GM19463 (cell line): ENCODE measurements around the gene SOD3.

Source experiments
- ATAC-seq: cut with Tn5 transposase; IDR thresholded peaks from one replicate; pipeline ENCODE4 v1.9.1; 2021; ENCODE audit warnings: mild to moderate bottlenecking, moderate library complexity; ENCODE audit not compliant: unreplicated experiment

SOD3 gene

DNA sequence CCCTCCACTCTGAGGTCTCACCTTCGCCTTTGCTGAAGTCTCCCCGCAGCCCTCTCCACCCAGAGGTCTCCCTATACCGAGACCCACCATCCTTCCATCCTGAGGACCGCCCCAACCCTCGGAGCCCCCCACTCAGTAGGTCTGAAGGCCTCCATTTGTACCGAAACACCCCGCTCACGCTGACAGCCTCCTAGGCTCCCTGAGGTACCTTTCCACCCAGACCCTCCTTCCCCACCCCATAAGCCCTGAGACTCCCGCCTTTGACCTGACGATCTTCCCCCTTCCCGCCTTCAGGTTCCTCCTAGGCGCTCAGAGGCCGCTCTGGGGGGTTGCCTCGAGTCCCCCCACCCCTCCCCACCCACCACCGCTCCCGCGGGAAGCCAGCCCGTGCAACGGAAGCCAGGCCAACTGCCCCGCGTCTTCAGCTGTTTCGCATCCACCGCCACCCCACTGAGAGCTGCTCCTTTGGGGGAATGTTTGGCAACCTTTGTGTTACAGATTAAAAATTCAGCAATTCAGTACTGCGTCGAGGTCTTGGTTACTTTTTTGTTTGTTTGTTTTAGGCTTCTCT lies 5.0 kb downstream of the SOD3 start:
- no peak for ATAC-seq

DNA sequence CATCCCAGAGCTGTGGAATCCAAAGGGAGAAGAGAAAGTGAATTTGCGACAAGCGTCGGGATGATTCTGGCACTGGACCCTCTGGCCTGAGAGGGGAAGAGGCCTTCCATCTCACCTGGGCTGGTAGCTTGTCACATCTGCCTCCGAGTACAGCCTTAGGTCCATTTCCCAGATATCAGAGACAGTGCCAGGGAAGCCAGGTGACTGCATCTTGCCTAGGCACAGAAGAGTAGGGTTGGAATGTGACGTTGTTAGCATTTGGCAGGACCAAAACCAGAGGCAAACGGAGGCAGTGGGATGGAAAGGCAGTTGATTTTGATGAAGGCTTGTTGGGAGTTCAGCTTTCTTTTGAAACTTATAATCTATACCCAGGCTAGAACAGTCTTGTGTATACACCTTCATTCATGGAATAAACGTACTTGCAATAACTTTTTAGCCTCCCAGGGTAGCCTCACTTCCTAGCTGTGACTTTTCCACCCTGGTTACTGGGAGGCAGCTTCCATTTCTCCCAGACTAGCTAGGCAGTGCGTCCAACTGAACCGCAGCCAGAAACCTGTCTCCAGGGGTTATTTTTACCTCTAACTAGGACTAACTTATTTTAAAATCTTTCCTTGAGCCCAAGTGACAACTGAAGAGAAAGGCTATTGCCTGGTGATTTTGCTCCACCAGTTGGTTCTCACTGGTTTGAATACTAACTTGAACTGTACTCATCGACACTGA lies 5.9 kb downstream of the SOD3 start:
- ATAC-seq = no peak

DNA sequence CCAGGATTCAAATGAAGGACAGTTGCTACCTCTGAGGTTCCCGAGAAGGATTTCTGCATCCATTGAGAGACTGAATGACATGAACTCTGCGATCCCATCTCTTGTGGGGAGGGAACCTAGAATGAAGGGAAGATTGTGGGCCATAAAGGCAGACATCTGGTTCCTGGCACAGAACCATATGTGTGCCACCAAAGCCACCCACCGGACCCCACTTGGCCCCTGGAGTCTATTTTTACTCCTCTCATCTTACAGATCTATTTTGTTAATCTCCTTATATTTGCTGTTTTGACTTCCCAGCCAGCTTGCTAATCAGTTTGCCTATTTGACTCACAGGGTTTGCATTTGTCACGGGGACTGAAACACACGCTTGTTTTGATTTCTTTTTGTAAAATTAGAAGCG lies 7.3 kb downstream of the SOD3 start:
- ATAC-seq = no peak

DNA sequence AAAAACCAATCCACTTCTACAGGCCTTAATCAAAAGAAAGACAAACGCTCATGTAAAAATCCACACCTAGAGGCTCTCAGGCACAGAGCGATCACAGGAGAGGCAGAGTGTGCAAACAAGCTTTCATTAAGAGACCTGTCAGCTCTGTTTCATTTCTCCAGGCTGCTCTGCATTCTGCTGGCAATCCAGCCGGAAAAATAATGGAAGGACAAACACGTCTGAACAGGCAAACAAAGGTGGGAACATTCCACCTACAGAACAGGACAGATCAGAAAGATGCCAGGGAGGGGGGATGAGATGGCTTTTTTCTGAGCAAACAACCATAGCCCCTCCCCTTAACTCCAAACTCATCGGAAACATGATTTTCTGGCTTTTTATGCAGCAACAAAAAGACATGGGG lies 9.7 kb downstream of the SOD3 start:
- ATAC-seq = no peak

DNA sequence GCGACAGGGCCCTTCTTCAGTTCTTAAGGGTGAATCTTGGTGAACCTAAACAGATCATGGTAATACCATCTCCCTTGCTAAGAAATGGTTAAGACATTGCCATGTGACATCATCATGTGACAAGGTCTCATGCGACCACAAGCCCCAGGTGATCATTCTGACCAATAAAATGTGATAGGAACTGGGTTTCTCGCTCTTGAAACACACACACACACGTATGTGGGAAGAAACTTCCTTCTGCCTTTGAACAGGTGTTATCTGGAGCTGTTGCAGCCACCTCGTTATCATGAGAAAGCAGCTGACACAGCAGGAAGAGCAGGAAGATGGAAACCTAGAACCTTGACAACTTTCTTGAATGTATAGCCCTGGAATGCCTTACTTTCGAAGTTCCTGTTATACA lies 10.2 kb downstream of the SOD3 start:
- ATAC-seq = no peak

DNA sequence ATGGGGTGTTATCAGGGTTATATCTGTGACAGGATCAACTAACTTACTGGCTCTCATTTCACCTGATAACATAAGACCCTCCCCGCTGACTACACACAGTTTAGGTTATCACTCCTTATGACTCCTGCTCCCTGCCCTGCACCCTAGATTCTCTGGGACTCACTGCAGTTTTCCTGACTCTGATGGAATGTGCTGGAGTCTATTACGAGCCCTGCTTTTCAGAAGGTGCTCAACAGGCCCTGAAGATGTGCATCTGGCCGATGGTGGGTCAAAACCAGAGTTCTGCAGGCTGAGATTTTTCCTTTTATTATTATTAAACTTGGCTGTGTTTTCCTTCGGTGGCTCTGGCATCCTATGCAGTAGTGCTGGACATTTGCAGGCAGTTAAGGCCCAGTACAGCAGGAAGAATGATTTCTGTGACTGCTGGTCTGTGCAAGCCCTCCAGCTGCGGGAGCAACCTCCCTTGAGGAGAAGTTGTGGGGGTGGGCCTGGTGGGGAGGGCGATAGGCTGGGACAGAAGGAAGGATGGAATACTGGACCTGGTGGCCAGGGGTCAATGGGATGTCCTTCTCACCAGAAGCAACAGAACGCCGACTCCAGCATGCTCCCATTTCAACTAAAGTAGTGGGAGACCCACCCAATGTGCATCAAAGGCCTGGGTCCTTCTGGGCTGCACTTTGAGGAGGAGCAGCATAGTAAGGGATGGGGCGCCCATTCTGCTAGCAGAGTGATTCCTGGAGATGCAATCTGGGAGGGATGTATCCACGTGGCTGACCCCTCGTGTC lies 11.0 kb downstream of the SOD3 start:
- ATAC-seq = no peak

DNA sequence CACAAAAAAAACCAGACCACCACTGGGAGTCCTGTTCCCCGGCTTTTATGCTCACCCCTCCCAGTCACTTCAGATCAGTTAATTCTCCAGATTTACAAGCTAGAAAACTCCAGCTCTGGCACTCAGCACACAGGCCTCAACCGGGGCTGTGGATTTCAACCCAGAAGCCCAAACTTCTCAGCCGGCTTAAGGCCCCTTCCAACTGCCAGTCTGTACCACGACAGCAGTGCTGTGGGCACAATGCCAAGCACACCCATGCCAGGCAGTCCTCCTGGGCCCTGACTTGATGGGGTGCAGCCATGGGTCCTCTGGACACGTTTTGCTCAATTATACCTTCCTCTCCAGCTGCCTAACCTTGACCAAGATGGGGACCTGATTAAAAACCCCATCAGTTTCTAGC lies 12.2 kb downstream of the SOD3 start:
- ATAC-seq = no peak

DNA sequence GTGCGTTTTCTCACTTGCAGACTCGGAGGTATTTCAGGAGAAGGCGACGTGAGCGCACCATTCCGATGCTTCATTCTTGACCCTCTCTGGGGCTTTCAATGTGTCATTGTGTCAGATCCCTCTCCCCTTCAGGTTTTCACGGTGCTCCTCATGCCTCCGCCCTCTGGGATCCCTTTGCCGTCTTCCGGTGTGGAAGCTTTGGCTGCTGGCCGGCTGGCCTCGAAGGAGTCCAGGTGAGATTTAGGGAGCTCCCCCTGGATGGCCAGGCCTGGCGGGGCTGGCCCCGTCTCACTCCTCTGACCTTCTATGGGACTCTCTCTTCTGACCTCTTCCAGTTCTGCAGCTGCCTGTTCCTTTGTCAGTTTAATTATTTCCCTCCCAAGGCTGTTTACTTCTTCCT lies 12.9 kb downstream of the SOD3 start:
- ATAC-seq = no peak

DNA sequence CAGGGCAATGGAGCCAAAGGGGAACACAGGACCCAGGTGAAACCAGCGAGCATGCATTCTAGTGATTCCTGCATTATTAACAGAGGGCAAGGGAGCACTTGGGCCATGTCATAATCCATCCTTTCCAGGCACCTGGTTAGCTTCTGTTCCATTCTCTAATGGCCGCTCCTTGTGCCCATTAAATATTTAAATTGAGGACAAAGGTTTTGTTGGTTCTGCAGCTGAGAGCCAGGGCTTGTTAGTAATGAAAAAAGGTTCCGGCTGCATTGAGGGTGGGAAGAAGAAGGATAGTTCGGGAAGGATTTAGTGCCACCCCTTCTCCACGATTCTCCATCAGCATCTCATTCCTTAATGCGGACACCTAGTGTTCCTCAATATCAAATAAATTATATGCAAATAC lies 13.6 kb downstream of the SOD3 start:
- ATAC-seq = no peak

DNA sequence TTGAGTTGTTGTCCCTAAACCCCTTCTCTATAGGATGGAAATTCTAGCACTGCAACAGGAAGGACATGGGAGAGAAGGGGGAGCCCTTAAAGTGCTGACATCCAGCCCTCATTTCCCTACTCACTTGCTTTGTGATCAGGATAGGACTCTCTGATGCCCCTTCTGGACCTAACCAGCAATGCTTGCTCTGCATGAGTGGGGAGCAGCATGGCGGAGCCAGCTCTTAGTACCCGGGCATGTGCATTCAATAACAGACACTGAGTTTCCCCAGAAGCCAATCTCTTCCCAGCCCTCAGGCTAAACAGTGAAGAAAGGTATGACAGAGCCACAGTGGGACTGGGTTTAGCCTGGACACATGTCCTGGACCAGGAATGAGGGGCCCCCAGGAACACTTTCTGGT lies 14.0 kb downstream of the SOD3 start:
- no peak for ATAC-seq

DNA sequence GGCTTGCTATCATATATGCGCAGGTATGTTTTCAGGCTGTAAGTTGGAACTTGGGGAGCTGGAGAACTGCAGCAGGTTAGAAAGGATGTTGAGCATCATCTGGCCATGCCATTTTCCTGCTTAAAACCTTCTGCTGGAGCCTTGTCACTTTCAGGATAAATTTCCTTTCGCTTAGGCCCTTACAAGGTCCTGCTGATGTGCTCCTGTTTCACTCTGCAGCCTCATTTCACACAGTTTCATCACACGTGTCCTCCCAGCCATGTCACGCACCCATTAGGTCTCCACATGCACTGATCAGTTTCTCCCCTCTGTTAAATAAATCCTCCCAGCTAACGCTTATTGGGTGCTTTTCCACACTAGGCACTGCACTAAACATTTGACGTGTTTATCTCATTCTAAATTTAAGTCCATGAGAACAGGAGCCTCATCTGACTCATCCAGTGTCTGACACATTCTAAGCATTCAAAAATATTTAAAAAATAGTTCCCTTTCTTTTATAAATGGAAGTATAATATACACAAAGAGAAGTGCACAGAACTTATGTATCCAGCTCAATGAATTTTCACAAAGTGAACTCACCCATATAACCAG lies 14.5 kb downstream of the SOD3 start:
- ATAC-seq = no peak

DNA sequence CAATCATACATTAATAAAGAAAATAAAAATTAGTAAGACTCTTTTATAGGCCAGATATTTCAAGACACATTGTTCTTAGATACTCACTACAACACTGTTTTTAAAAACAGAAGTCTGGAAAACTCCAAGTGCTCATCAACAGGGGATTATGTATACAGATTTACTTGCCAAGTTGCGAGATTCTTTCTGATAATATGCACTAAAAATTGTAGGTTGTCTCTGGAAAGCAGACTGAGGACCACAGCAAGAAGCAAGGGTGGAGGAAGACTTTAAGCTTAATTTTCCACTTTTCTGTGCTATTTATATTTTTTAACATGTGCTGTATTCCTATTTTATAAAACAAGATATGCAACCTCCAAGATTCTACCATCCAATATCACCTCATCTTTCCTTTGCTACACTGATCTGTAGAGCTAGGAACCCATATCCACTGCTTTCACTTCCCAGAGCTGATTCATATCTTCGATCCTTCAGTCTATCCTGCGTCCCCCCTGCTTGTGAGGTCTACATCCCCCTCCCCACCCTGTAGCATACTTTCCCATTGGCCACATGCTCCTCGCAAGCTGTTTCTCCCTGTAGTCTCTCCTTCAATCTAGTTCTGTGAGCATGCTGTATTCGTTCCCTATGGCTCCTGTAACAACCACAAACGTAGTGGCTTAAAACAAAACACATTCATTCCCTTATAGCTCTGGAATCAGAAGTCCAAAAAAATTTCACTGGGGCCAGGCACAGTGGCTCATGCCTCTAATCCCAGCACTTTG lies 15.7 kb downstream of the SOD3 start:
- ATAC-seq = no peak

DNA sequence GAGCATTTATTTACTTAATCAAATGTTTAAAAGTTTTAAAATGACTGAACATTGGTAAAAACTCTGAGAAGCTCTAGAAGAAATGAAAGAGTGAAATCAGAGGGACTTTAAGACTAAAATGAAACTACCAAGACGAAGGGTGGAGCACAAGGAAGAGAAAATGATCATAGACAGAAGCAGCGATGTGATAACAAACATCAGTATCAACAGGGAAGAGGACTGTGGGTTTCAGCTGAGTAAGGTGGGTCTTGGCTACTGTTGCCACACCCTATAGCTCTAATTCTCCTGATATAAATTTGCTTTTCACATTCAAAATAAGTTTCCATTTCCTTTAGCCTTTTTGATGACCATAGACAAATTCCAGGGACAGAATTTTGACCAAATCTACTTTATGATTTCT lies 18.4 kb downstream of the SOD3 start:
- no peak for ATAC-seq

DNA sequence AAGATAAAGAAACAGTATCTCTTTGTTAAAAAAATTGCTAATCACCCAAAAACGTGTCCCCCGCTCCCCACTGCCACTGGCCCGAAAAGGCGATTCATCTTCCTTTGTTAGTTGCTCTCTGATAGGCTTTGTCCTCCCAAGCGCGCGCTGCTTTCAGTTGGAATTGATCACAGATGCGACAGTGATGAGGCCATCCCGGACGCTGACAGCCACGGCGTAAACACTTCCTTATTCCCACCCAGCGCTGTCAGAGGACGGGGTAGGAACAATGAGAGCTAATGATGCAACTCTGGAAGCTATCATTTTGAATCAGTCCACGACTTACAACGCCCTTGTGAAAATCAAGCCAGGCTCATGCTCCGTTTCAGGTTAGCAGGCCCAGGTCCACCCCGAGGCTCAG lies 21.4 kb downstream of the SOD3 start:
- no peak for ATAC-seq

DNA sequence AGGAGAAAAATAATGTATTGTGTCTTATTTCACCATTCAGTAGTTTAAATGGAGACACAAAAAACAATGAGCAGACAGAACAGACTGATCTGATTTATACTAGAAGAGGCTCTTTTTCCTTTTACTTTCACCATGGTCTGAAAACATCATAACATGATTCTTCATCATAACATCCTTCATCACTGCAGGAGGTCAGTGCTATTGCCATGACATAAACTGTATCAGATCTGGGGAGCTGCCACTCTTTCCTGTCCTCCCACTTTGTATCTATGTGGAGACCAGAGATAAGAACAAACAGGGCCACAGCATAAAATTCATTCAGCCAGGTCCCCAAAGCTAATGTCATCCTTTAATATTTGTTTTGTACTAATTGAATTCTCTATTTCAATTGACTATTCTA lies 25.2 kb downstream of the SOD3 start:
- ATAC-seq = no peak

DNA sequence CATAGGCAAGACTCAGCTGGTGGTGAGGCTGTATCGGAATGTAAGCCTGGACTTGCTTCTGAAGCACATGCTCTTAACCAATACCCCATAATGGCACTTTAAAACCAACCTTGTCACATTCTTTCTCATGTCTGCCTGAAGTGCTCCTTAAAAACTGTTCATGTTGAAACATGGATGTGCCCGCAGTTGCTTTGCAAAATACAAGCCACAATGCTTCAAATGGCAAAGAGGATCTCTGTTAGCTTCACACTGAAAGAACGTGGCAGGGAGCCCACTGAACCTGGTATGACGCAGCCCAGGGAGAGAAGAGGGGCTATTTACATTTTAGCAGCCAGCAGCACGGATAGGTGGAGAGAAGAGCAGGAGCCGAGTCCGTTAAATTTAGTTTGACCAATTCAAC lies 29.3 kb downstream of the SOD3 start:
- no peak for ATAC-seq

DNA sequence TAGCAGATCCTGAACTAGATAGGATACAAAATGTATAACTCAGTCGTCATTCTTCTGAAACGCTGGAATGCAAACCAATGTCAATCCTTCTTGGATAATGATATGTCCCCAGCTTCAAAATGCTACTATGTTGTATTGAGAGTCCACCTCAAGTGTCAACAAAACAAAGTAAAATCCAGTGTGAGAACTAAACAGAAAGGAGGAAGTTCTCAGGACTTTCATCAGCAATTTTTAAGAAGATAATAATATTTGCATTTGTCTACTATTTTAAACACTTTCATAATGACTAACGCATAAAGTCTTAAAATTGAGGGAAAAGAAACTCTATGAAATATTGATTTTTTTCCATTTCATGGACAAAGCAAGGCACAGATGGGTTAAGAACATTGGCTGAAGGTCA lies 36.3 kb downstream of the SOD3 start:
- ATAC-seq = no peak

DNA sequence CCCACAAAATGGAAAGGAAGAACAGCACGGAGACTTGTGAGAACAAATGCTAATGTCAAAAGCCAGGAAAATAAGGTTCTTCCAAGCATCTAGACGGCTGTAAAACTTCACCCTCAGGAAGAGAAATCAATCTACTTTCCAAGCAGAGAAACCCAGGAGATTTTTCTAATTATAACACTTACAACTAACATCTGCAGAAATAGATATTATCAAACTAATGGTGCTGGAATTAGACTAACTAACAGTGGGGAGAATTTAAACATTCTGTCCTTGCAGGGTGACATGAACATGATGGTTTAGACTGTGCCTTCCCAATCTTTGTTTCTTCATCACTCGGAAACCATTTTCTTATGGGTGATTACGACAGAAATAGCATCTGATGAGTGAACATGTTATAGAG lies 40.3 kb downstream of the SOD3 start:
- no peak for ATAC-seq

DNA sequence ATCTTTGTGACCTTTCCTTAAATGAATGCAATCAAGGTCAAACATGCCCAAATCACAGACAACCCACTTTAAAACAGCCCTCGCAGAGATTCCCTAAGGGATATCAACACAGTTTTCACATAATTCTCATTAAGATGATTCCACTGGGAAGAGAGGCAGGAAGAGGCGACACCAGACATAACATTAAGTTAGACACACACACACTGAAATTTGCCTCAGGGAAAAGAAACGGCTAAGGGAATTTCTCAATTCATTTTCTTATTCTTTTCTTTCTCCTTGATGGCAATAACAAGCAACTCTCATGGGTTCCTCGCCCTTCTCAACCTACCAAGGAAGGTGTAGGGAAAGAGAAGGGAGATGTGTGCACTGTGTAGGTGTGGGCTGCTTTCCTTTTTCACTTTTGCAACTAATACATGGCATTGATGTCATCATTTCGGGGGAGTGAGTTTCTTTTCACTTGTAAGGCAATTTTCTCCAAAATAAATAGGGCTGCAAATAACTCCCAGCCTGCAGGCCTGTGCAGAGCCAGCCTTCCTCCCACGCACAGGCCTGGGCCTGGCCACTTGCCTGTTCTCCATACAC lies 41.4 kb downstream of the SOD3 start:
- no peak for ATAC-seq

DNA sequence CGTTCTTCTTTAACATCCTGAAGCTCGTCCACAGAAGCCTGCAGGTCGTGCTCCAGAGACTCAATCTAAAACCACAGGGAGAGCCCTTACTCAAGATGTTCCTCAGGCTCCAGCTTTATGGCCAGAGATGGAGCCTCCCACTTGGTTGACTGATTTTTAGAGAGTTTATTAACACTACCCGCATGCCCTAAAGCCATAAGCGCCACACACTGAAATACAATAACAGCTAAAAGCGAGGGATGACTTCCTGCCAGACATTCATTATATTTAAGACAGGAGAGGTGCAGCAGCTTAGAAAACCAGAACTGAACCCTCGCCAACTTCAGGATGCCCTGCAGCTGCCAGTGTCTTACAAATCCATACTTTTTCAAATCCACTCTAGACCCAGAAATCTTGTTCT lies 42.0 kb downstream of the SOD3 start:
- no peak for ATAC-seq

DNA sequence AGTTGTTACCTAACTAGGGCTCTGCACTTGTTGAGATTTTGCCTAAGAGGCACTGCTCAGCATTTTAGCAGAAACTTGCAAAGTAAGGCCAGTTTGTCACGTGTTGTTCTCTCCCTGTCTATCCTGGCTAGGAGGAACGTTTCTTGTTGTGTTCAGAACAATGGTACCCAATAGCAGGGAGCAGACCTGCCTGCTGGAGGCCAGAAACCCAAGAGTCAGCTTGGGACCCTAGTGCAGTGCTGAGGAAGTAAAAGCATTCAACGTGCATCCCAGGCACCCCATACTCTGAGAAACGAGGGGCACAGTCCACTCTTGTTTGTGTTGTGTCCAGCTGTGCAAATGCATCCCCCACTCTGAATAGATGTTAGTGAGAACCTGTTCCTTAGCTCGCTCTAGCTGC lies 42.4 kb downstream of the SOD3 start:
- ATAC-seq = no peak
